GM21786 (cell line): Measurements from ENCODE around the gene F5.
A peak's percentile ranks its signal among the peaks of the same experiment; 100 is the strongest.

ENCODE experiments used
- ATAC-seq: cut with Tn5 transposase; IDR thresholded peaks from one replicate; pipeline ENCODE4 v1.9.1; 2021; ENCODE audit not compliant: unreplicated experiment

Gene F5

GRCh38 chr1:169588785-169589485, 2.7 kb upstream of the F5 start:
- no peak for ATAC-seq

DNA sequence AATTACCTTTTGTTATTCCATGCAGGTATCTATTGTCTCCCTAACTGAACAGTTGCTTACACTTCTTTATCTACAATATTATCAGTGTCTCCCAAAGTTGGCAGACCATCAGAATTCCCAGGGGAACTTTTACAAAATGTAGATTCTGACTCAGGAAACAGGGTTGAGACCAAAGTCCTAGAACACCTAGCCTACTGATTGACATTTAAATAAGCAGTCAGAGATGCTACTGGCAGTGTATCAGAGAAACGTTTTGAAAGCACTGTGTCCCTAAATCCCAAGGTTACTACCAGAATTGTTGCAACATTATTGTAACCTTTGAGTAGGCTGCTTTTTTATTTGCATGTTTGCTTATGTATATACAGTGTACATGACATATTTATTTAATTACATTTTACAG, 1.8 kb upstream of the F5 start:
- no peak for ATAC-seq

DNA sequence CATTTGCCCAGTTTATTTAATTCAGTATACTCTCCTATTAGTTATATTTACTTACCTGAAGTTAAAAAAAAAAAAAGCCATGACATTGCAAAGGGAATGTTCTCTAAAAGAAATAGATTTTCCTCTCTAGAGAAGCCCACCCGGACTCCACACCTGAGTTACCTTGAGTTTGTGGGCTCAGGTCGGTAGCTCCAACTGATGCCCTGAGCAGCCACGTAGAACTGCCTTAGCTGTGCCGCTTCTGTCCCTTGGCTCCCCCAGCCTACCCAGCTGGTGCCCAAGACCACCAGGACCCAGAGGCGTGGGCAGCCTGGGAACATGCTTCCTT, 250 bp downstream of the F5 start:
- ATAC-seq, result peak; percentile 30

GRCh38 chr1:169585181-169585580, 1.1 kb downstream of the F5 start:
- ATAC-seq, result no peak

DNA sequence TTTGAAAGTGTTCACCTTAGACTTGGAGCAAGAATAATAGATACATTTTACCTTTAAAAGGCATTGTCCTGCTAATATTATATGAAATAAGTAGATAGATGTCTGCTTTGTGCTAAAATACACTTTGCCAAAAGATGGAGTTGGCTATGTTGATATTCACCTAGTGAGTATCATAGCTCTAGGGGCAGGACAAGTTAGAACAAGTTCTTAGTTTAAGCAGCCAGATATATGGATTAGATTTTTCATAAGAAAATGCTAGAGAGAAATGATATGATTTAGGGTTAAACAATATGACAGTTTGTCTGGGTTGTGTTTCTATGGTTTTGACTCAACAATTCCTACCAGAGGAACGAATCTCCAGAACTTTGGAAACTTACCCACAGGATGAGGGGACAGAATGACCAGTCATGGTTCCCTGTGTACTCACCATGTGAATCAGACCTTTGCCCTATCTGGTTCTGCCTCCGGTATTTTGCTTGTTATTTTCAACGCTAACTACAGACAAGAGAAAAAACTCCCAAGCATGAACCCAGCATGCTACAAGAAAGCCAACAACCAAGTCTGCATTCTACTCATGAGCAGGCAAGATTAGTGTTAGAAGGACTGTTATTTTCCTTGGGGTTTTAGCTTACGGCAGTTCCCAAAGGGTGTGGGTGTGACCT, 1.7 kb downstream of the F5 start:
- ATAC-seq, result no peak

- ATAC-seq, result no peak
Observed at GRCh38 chr1:169577981-169578738, 8.1 kb downstream of the F5 start.

DNA sequence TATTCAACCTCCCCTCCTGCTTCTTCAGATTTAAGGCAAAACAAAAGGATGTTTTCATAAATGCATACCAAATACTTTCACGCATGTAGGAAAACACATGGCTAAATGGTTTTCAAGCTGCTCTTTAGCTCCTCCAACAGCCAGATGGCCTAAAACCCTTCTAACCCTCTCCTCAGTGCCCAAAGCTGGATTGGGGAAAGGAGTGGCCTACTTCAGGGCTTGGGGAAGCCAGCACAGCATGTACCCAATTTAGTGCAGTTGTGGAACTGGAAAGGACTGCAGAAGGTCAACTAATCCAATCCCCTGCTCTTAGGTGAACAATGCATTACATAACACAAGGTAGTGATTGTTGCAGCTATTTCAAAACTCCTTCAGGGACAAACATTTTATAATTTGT, 9.3 kb downstream of the F5 start:
- ATAC-seq, result no peak

GRCh38 chr1:169576241-169576934, 9.9 kb downstream of the F5 start:
- ATAC-seq, result no peak

- ATAC-seq, result no peak
Observed at GRCh38 chr1:169574336-169574735, 11.9 kb downstream of the F5 start.

DNA sequence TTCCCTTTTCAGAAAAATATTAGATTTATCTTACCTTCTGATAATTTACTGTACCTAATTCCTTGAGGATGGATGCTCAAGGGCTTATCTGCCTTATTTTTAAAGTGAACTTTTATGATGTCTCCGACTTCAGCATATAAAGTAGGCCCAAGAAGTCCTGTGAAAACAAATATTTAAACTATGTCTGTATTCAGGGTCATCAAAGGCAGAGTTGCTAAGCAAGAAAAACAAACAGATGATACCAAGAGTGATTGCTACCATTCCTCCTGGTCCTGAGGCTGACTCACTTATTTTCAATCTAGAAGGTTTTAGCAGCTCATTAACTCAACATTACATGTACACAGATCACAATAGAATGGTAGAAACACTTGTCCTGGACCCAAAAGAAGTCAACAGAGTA, 14.1 kb downstream of the F5 start:
- ATAC-seq, result no peak

DNA sequence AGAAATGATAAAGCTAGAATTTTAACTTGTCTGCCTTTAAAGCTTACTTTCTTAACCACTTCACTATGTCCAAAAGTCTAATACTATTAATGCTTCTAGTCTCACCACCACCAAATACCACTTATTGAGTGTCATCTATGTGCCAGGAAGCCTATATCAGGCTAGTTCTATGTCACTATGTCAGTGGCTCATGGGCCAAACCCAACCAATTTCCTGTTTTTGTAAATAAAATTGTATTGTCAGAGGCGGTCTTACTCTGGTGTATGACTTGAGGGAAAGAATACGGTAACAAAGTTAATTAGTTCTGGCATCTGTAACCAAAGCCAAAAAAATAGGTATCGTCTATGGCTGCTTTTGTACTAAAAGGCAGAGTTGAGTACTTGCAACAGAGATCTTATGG, 14.8 kb downstream of the F5 start:
- no peak for ATAC-seq

DNA sequence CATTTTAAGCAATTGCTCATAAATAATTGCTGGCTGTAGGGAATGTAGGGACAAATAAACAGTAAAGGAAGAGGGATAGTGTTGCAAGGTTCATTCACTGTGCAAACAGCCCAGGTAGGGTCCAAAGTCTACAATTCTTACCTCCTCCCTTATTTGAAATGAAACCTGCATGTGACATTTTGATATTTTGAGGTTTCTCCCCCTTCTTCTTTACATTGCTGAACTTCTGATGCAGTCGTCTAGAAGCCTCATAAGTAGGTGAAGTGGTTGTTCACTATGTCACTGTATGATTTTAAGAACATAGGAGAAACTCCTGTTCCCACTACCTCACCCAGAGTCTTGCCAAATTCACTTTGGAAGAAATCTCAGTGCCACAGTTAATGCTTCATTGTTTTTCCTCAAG, 16.1 kb downstream of the F5 start:
- no peak for ATAC-seq

DNA sequence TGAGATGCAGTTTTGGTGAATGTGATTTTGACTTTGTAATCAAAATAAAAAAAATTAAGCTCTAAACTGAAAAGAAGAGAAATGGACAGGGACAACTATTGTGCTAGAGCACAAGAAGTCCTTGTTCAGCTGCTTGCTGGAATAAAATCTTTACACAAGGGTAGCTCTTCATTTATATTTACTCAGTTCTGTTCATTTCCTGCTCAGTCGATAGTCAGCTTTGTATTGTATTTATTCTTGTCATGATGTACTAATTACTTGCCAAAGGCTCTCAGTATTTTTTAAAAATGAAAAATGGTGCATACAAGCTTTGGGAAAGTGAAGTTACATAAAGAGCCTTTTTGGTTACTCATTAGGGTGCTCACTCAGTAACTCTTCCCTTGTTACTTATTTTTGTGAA, 17.8 kb downstream of the F5 start:
- no peak for ATAC-seq

DNA sequence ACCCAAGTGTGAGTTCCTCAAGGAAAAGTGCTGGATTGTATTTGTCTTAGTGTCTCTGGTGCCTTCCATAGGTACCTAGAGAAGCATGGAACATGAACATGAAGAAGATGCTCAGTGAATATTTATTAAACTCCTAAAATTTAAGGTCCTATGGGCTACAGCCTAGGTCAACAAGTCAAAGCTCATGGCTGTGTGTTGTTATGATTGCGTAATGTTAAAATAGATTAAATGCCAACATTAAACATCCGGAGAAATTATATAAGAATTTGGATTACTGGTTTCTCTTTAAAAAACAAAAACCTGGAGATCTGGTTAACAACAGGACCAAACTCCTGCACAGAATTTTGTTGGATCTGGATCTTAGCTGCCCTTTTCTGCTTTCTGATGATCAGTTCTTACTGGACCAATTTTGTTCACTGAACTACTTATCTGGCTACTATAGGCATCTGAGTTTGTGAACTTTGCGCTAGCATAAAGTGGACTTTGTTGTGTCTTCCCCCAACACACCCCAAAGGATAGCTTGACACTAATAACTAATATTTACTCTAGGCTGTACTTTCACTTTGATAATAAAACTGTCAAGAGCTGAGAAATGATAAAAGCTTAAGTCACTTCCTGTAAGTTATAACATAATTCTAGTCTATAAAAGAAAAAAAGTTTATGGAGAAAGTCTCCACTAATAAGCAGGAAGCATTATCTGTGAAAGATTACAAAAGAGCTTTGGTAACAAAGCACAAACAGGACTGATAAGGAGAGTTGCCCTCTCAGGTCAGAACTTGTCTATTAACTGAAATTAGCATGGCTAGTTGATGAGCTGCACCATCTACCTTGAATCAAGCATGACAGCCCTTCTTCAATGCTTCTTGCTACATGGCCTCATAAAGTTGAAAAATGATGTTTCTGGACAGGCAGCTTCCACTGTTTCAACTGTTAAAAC, 20.7 kb downstream of the F5 start:
- ATAC-seq, result no peak

GRCh38 chr1:169563650-169564049, 22.6 kb downstream of the F5 start:
- ATAC-seq, result no peak

GRCh38 chr1:169563019-169563615, 23.2 kb downstream of the F5 start:
- no peak for ATAC-seq

GRCh38 chr1:169561692-169562091, 24.6 kb downstream of the F5 start:
- ATAC-seq, result no peak

DNA sequence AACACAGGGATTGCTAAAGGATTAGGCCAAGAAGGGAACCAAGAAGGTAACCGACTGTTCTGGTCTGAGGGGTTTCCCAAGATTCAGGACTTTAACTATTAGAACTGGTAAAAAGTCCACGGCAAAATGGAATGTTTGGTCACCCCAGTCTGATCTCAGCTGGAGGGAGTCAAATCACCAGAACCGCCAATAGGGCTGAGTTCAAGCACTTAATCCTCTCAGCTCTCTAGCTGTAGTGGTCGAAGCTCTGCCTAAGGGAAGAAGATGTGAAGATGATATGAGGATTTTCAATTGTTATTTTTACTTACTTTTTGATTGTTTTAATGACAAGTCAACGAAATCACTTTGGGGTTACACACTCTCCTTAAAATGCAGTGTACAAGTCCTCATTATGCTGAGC, 29.1 kb downstream of the F5 start:
- ATAC-seq, result no peak

- ATAC-seq, result peak; percentile 58
Observed at GRCh38 chr1:169550294-169550693, 36.0 kb downstream of the F5 start.

- no peak for ATAC-seq
Observed at GRCh38 chr1:169548282-169548681, 38.0 kb downstream of the F5 start.
